Measurements from ENCODE around the gene OSBPL10. TPM values are rescaled to one million over a fixed set of nuclear protein-coding genes. Genes with fewer than 3 reads are reported as not detected.

The OSBPL10 gene
- total RNA-seq, 1 donor: 15.0 TPM

DNA sequence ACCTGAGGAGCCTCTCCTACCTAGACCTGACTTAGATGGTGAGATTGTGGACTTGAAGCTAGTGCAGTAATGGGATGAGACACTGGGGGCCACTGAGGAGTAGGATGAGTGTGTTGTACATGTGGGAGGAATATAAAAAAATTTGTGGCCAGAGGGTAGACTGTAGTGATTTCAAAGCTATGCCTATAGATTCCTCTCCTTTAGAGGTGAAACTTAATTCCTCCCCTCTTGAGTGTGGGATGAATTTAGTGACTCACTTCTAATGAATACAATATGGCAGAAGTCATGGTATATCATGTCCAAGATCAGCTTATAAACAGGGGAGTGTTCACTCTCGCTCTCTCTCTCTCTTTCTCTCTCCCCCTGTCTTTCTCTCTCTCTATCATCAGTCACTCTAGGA lies 7.2 kb upstream of the OSBPL10 start:
- no peak overlapping the region for H3K4me3 ChIP-seq (ENCODE audit: low read depth, low read length)
- DNase-seq (ENCODE audit: low read depth): no peak
- TF ChIP-seq, protein P1, sequence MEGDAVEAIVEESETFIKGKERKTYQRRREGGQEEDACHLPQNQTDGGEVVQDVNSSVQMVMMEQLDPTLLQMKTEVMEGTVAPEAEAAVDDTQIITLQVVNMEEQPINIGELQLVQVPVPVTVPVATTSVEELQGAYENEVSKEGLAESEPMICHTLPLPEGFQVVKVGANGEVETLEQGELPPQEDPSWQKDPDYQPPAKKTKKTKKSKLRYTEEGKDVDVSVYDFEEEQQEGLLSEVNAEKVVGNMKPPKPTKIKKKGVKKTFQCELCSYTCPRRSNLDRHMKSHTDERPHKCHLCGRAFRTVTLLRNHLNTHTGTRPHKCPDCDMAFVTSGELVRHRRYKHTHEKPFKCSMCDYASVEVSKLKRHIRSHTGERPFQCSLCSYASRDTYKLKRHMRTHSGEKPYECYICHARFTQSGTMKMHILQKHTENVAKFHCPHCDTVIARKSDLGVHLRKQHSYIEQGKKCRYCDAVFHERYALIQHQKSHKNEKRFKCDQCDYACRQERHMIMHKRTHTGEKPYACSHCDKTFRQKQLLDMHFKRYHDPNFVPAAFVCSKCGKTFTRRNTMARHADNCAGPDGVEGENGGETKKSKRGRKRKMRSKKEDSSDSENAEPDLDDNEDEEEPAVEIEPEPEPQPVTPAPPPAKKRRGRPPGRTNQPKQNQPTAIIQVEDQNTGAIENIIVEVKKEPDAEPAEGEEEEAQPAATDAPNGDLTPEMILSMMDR (IDR thresholded peaks at IDR 0.05; ENCODE audit: insufficient read depth, low read length): no peak

GRCh38 chr3:31985831-31986230 lies 4.8 kb upstream of the OSBPL10 start:
- DNase-seq (ENCODE audit: low read depth): no peak
- H3K4me3 ChIP-seq (ENCODE audit: low read depth, low read length): no peak overlapping the region
- TF ChIP-seq, protein P1 (IDR thresholded peaks at IDR 0.05; ENCODE audit: insufficient read depth, low read length): no peak

GRCh38 chr3:31984321-31984720 lies 3.3 kb upstream of the OSBPL10 start:
- H3K4me3 ChIP-seq (ENCODE audit: low read depth, low read length): no peak overlapping the region
- no peak for DNase-seq (ENCODE audit: low read depth)
- TF ChIP-seq, protein P1 (IDR thresholded peaks at IDR 0.05; ENCODE audit: insufficient read depth, low read length): no peak

- TF ChIP-seq, protein P1 (IDR thresholded peaks at IDR 0.05; ENCODE audit: insufficient read depth, low read length): no peak
- peak; percentile 28 for DNase-seq (ENCODE audit: low read depth)
- peak overlapping the region; percentile 90 for H3K4me3 ChIP-seq (ENCODE audit: low read depth, low read length)
These were observed 394 bp downstream of the OSBPL10 start for GRCh38 chr3:31980530-31981205.

- H3K4me3 ChIP-seq (ENCODE audit: low read depth, low read length): peak overlapping the region; percentile 57
- TF ChIP-seq, protein P1 (IDR thresholded peaks at IDR 0.05; ENCODE audit: insufficient read depth, low read length): no peak
- DNase-seq (ENCODE audit: low read depth): no peak
These were observed 1.9 kb downstream of the OSBPL10 start for GRCh38 chr3:31979001-31979697.

DNA sequence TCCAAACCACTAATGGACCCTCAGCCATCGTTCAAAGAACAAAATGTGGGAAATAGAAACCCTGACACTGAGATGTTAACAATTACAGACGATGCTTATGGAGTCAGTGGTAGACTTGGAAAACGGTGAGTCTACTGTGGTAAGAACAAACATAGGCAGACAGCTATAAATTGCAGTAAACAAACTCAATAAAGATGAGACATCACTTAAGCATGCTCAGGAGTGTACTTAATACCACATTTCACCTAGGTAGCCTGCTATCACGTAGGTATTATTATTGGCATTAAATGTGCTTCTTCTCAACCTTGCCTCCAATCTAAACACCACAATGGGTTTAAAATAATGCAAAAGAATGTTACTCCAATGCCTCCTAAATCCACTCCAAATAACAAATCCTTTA lies 2.5 kb downstream of the OSBPL10 start:
- TF ChIP-seq, protein P1 (IDR thresholded peaks at IDR 0.05; ENCODE audit: insufficient read depth, low read length): no peak
- no peak overlapping the region for H3K4me3 ChIP-seq (ENCODE audit: low read depth, low read length)
- no peak for DNase-seq (ENCODE audit: low read depth)

Measured in fibroblast of the aortic adventitia (primary cell).